H1 (cell line): Measurements from ENCODE around the gene NDUFB11.

Source experiments
- CREB1 ChIP-seq: IDR thresholded peaks from 2 replicates; pipeline ENCODE4 v1.6.1; 2012; ENCODE audit warnings: inconsistent platforms
- EGR1 ChIP-seq: IDR thresholded peaks from 2 replicates; pipeline ENCODE4 v1.6.1; 2011; ENCODE audit warnings: low read depth, low read length, borderline replicate concordance
- NANOG ChIP-seq: IDR thresholded peaks from 2 replicates; pipeline ENCODE4 v1.6.1; 2011; ENCODE audit warnings: low read length, low read depth, mild to moderate bottlenecking, inconsistent platforms; ENCODE audit not compliant: insufficient read depth, poor library complexity, severe bottlenecking
- POLR2AphosphoS5 ChIP-seq: IDR thresholded peaks from 2 replicates; pipeline ENCODE4 v1.6.1; 2011; ENCODE audit warnings: low read depth, low read length
- SP2 ChIP-seq: IDR thresholded peaks from 2 replicates; pipeline ENCODE4 v1.6.1; 2012; ENCODE audit warnings: mild to moderate bottlenecking, low read length, inconsistent platforms
- TBP ChIP-seq: IDR thresholded peaks from 2 replicates; pipeline ENCODE4 v1.6.1; 2011; ENCODE audit warnings: low read depth, low read length, improper control_type of control experiment
- TEAD4 ChIP-seq: IDR thresholded peaks from 2 replicates; pipeline ENCODE4 v1.6.1; 2012; ENCODE audit warnings: low read depth, low read length, inconsistent platforms, mixed read lengths

DNA sequence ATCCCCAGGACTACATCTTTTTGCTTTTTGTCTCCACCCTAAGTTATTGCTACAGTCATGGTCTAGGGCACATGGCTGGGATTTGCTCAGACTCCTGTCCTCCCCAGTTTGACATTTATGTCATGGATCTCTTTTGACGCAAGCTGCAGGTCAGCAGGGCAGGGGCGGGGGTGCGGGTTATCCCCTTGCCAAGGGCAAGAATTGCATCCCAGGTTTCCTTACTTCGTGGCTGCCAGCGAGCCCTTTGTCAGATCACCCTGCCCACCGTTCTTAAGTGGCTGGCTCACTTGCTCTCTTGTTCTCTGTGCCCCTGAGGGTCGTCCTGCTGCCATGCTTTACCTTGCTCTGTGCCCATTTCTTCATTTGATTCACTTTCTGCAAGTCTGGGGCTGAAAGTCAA lies 28.0 kb upstream of the NDUFB11 start:
- TF ChIP-seq TEAD4: no peak
- no peak for TF ChIP-seq EGR1
- no peak for TF ChIP-seq SP2
- TF ChIP-seq NANOG: no peak
- TF ChIP-seq TBP: no peak
- TF ChIP-seq POLR2AphosphoS5: no peak
- TF ChIP-seq CREB1: no peak
